ENCODE results near the gene CACNA1C. TPM values are rescaled to one million over a fixed set of nuclear protein-coding genes. Genes with fewer than 3 reads are reported as not detected.
A peak's percentile ranks its signal among the peaks of the same experiment; 100 is the strongest.

CACNA1C gene
- total and polyA plus RNA-seq, 2 donors from 2014 or later, result 1.6 to 17.4 TPM

- no peak for TF ChIP-seq CTCF (IDR thresholded peaks at IDR 0.05; ENCODE audit: borderline replicate concordance, extremely low read depth, insufficient read depth)
Measured at GRCh38 chr12:2509137-2509536, 456.4 kb downstream of the CACNA1C start.

GRCh38 chr12:2510045-2510444, 457.3 kb downstream of the CACNA1C start:
- Histone ChIP-seq H3K27me3 (ENCODE audit: control insufficient read depth, insufficient read depth, low read length) (no peaks in the 10 kb centered on the region), H3K4me1 (ENCODE audit: control insufficient read depth in 2 of 3, insufficient read depth in 2 of 3, low read depth in 1 of 3, low read length in 3 of 3) (no peaks in the 10 kb centered on the region), H3K4me3 (ENCODE audit: low read length in 3 of 3) (no peak overlapping the region), H3K9me3 (ENCODE audit: control insufficient read depth in 2 of 3, insufficient read depth in 1 of 3, low read length in 3 of 3) (no peaks in the 10 kb centered on the region), H3K27ac (ENCODE audit: low read depth in 2 of 2, low read length in 2 of 2) (no peak overlapping the region), H3K9ac (ENCODE audit: low read length in 3 of 3) (no peak overlapping the region), H3K36me3 (ENCODE audit: control insufficient read depth in 2 of 3, insufficient read depth in 3 of 3, low read length in 3 of 3) (no peaks in the 10 kb centered on the region)
- FAIRE-seq, result no peak
- TF ChIP-seq CTCF (IDR thresholded peaks at IDR 0.05; ENCODE audit: borderline replicate concordance, extremely low read depth, insufficient read depth), result no peak
- no peak for DNase-seq
- intact Hi-C loops (cut with DNase I), result no loop called here

More at GRCh38 chr12:2509137-2509536, 456.4 kb downstream of the CACNA1C start:
- Histone ChIP-seq H3K27me3 (ENCODE audit: control insufficient read depth, insufficient read depth, low read length) (no peaks in the 10 kb centered on the region), H3K9me3 (ENCODE audit: control insufficient read depth in 2 of 3, insufficient read depth in 1 of 3, low read length in 3 of 3) (no peaks in the 10 kb centered on the region), H3K9ac (ENCODE audit: low read length in 3 of 3) (no peak overlapping the region), H3K4me3 (ENCODE audit: low read length in 3 of 3) (no peak overlapping the region), H3K4me1 (ENCODE audit: control insufficient read depth in 2 of 3, insufficient read depth in 2 of 3, low read depth in 1 of 3, low read length in 3 of 3) (no peaks in the 10 kb centered on the region), H3K36me3 (ENCODE audit: control insufficient read depth in 2 of 3, insufficient read depth in 3 of 3, low read length in 3 of 3) (no peaks in the 10 kb centered on the region), H3K27ac (ENCODE audit: low read depth in 2 of 2, low read length in 2 of 2) (no peak overlapping the region)
- DNase-seq, result no peak
- FAIRE-seq, result no peak
- intact Hi-C loops (cut with DNase I), result no loop called here

GRCh38 chr12:2513141-2514037, 460.6 kb downstream of the CACNA1C start:
- Histone ChIP-seq H3K4me1 (ENCODE audit: control insufficient read depth in 2 of 3, insufficient read depth in 2 of 3, low read depth in 1 of 3, low read length in 3 of 3) (no peaks in the 10 kb centered on the region), H3K4me3 (ENCODE audit: low read length in 3 of 3) (no peak overlapping the region), H3K27ac (ENCODE audit: low read depth in 2 of 2, low read length in 2 of 2) (no peak overlapping the region), H3K36me3 (ENCODE audit: control insufficient read depth in 2 of 3, insufficient read depth in 3 of 3, low read length in 3 of 3) (no peaks in the 10 kb centered on the region), H3K9me3 (ENCODE audit: control insufficient read depth in 2 of 3, insufficient read depth in 1 of 3, low read length in 3 of 3) (no peaks in the 10 kb centered on the region), H3K27me3 (ENCODE audit: control insufficient read depth, insufficient read depth, low read length) (no peaks in the 10 kb centered on the region), H3K9ac (ENCODE audit: low read length in 3 of 3) (no peak overlapping the region)
- FAIRE-seq (no peak), DNase-seq (peak in 2 of 5 donors; percentile 56 to 66)
- intact Hi-C loops (cut with DNase I), result no loop called here
- no peak for TF ChIP-seq CTCF (IDR thresholded peaks at IDR 0.05; ENCODE audit: borderline replicate concordance, extremely low read depth, insufficient read depth)
